Epidermal melanocyte (primary cell): ENCODE measurements around the gene RPS15.
"Not testable (repeated sequence)": the region's sequence is repeated elsewhere in the genome, so short reads cannot be mapped to it uniquely, and the experiment has no call there.

Experiments
- DNase-seq: peaks from one replicate; pipeline ENCODE4 v3.0.0; 2011; ENCODE audit warnings: low spot score; ENCODE audit not compliant: insufficient read length

RPS15 gene

DNA sequence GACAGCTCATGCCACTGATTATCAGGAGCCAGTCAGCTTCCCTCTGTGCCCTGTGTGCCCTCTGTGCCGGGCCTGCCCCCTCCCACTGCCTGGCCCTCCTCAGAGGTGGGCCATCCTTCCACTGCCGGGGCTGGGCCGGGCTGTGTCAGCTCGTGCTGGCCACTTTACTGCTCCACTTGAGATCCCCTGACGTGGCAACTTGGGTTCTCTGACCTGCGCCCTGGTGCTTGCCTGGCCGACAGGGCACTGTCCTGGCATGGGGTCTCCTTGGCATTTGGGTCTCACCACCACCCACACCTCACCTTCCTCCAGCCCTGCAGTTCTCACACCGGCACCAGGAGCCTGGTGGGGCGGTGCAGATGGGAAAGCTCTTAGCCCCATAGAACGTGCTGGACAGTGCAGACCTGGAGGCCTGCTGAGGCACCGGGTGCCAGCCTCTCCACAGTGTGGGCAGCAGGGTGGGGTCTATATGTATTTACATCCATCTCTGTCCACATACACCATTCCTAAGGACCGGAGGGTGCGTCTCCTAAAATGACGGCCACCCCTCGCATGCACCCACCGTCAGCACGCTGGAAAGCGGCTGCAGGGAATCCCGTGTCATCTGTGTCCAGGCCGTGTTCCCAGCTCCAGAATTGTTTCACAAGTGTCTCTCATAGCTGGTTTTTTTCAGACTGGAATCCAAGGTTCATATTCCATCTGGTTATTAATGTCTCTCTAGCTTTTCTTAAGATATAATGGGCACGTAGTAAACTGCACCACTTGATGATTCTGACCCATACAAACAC lies 19.1 kb upstream of the RPS15 start:
- DNase-seq, result no peak

DNA sequence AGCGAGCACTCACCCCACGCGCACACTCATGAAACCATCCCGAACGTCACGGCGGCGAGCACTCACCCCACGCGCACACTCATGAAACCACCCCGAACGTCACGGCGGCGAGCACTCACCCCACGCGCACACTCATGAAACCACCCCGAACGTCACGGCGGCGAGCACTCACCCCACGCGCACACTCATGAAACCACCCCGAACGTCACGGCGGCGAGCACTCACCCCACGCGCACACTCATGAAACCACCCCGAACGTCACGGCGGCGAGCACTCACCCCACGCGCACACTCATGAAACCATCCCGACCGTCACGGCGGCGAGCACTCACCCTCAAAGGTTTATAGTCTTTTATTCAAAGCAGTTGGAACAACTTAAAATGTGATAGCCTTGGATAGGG lies 18.1 kb upstream of the RPS15 start:
- DNase-seq, result not testable (repeated sequence)

DNA sequence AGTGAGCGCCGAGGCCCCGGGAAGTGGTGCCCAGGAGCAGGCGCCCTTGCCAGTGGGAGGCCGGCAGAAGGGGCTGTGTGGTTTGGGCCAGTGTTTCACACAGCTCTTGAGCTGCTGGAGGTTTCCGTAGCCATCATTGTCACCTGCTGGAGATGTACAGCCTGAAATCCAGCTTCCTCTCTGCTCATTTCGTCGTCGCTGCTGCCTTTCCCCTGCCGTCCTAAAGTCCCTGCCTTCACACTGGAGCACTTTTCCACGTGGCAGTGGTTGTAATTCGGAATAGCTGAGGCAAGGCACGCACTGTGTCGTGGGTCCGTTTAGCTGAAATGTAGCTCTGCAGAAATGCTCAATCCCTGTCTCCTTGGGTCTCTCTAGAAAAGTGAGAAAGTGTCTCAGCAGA lies 17.6 kb upstream of the RPS15 start:
- DNase-seq, result no peak

DNA sequence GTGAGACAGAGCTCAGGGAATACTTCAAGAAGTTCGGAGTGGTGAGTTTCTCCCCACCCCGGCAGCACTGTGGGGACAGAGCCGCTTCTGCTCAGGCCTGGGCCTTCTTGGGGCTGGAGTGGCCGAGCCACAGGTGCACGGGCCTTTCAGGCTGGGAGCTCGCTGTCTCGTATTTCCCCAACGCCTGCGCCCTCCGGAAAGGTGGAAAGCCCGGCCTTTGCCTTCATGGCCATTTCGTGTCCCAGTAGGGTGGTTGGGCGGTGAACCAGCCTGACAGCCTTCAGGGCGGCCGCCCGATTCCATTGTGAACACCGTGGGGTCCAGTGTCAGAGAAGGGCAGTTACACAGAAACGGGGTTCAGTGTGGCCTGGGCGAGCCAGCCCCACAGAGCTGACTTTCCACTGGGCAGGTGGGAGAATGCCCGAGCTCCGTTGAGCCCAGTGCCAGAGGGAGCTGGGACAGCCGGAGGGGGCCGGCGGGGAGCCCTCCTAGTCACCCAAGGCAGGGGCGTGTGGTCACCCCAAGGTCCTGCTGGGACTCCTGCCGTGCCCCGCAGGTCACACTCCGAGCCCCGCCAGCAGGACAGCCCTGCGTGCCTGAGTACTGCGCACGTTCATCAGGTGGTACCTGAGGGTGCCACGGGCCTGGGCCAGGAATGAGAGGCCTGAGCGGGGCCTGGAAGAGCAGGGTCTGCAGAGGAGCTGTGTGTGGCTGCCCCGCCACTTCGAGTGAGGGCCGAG lies 16.8 kb upstream of the RPS15 start:
- no peak for DNase-seq

DNA sequence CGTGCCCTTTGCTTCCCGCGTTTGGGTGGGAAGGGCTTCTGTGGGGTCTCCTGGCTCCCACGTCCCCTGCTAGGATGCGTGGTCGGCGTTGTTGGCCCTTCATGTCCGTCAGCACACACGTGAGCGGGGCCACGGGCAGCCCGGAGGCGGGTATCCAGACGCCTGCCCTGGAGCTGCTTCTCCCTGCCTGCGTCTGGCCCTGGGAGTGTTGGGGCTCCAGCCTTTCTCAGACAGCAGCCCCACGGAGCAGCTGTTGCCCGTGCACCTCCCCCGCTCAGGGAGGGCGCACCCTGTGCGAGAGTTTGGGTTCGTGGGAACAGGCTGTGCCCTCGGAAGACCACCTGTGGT lies 16.3 kb upstream of the RPS15 start:
- DNase-seq, result no peak

DNA sequence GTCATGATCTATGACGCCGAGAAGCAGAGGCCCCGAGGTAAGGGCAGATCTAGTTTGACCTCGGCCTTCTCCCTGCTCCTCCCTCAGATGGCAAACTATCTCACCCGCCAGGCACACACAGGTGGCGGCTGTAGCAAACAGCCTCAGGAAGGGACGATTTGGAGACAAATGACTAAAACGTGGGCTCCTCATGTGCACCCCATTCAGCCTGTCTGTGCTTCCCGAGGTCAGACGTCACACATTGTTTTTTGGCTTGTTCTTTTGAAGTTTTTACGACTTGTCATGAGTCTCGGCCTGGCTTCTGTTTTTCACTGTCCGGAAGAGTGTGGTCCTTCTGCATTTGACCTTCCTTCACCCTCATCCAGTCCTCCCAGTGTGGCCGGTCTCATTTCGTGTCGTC lies 15.8 kb upstream of the RPS15 start:
- no peak for DNase-seq

DNA sequence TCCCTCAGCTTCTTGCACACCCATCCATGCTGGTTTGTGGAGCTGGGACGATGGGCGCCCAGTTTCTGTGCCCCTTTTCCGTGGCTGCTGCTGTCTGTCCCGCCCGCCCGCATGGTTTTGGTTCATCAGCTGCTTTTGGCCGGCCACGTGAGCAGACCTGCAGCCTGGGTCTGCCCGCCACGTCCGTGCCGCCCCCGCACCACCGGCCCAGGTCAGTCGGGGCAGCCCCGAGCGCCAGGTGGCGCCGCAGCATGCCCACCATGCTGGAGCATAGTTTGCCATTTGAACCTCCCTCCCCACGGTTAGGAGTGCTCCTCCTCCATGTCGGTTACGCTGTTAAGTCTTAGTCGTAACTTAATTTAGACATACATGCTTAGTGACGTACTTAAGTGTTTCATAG lies 15.3 kb upstream of the RPS15 start:
- no peak for DNase-seq

DNA sequence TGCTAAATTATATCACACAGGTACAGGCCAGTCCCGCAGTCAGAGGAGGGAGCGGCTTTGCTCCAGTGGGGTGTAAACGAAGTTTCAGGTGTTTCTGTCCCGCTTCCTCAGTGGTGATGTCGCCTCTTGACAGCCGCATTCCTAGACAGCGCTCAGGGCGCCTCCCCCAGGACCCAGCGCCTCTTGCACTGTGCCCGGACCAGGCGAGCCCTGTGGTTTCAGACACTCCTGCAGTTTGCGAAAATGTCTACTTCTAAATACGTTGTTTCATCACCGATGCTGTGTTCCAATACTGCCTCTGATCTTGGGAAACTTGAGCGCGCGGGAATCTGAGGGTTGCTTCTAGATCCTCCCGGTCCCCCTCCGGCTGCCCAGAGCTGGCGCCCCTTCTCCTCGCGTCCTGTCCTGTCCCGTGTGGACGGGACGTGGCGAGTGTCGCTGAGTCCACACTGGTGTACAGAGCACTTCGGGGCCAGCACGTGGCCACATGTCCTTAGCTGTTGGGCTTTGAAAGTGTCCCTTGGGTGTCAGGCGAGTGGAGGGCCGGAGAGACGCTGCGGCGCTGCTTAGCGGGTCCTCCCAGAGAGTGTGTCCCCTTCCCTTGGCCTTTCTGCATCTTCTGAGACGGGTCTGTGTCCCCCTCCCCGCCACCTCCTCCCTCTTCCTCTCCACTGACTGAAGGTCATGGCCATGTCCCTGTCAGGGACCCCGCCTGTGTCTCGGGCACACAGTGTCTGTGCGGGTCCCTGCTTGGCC lies 14.6 kb upstream of the RPS15 start:
- DNase-seq, result no peak

DNA sequence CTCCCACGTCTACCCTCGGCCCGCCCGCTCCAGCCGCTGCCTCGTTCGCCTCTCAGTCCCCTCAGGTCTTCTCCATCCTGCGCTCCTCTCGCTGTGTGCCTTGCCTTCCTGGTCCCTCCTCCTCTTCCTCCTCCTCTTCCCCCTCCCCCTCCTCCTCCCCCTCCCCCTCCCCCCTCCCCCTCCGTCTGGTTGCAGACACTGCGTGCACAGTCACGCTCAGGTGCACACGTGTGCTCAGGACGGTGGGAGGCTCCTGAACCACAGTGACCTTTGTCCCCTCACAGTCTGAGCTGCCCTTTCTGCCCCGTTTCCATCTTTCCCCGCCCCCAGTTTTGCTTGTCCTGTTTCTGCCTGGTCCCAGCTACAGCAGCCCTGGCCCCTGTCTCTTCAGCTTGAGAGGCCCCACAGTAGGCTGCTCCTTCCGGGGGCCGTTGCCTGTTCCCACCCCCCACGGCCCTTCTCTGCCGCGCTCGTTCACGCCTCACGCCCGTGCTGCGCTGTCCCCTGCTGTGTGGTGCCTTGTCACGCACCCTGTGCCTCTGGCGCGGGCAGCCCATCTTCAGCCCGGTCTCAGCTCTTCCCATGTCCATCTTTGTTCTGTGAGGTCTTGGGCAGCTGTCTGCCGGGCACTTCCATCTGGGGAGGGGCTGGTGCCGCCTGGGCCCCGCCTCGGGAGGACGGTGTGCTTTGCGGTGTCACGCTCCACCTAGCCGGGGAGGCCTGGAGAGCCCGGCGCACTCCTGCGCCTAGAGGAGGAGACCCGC lies 13.8 kb upstream of the RPS15 start:
- no peak for DNase-seq

DNA sequence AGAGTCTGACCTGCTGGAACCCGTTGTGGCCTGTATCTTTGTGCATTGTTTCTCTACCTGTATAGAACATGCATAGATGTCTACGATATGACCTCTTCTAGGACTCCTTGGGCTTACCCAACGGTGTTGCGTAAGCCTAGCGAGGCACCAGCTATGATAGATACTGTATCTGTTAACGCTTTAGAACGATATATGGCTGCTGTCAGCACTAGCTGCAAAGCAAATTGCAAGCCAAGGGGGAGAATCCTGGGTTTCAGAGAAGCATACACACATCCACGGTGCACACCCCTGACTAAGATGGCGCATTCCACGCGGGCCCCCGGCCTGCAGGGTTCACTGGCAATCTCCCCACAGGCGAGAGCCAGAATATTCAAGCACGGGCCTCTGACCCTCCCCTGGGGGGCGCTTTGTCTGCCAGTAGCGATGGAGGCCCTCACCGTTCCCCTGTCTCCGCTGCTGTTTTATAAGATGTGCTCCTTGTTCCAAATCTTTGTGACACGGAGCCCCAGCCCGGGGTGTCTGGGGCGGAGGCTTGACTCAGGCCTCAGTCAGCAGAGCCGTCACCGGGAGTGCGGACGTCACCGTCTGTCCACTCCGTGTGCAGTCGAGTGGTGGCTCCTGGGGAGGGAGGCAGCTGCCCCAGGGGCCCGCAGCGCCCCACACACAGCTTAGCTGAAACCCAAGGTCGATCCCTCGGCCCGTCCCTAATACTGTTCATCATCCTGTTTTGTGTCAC lies 12.9 kb upstream of the RPS15 start:
- no peak for DNase-seq

DNA sequence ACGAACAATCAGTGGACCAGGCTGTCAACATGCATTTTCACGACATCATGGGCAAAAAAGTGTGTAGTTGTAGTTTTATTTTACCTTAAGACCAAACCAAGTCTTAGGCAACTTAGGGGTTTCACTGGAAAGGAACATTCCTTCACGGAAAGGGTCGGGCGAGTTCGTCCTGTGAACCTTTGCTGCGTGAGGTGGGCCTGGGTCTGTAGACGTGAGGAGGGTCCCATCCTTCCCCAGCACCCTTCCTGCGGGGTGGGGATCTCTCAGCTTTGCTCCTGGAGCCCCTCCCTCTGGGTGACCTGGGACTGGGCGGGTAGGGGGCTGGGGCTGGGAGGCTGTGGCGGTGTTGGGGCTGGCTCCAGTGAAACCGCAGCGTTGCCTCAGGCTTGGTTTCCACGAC lies 12.3 kb upstream of the RPS15 start:
- DNase-seq, result no peak

DNA sequence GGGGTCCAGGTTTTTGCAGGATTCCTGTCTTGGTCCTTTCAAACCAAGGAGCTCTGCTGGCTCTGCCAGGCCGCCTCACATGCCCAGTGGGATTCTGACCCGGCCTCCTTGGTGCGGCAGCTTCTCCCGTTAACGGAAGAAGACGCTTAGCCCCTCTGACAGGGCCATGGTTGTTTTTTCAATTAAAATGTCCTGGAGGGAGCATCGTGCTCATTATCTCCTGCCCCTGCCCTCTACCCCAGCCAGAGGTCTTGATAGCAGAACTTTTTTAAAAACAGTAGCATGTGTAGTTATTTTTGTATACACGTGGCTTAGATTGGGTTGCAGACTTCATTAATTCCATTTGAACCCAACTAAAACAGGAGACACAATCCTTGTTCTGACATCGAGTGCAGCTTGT lies 11.5 kb upstream of the RPS15 start:
- no peak for DNase-seq

DNA sequence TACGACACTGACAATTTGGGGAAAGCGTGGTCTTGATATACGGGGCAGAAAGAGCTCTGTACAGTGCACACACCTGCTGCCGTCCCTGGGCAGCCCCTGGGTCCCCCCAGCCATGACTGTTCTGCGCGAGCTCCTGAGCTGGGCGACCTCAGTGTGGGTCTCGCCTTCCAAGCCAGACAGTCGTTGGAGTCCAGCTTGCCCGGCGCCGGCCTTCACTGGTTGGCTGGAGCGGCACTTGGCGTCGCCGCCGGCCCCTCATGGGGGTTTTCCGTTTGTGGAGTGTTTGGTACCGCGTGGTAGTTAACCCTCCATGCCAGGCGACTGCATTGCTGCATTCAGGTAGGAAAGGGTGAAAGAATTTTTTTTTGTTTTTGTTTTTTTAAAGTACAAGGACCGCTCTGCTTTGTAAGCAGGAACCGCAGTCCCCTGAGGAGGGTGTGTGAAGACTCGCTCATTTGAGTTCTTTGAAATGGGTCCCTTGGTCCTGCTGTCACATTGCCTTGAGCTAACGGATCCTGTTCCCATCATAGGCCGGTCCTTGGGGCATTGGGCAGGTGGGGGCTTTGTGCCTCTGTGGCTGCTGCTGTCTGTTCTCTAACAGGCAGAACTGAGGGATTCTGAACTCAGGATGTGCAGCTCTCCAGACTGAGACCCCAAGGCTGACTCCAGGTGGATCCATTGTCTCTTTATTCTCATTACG lies 10.8 kb upstream of the RPS15 start:
- DNase-seq, result no peak

DNA sequence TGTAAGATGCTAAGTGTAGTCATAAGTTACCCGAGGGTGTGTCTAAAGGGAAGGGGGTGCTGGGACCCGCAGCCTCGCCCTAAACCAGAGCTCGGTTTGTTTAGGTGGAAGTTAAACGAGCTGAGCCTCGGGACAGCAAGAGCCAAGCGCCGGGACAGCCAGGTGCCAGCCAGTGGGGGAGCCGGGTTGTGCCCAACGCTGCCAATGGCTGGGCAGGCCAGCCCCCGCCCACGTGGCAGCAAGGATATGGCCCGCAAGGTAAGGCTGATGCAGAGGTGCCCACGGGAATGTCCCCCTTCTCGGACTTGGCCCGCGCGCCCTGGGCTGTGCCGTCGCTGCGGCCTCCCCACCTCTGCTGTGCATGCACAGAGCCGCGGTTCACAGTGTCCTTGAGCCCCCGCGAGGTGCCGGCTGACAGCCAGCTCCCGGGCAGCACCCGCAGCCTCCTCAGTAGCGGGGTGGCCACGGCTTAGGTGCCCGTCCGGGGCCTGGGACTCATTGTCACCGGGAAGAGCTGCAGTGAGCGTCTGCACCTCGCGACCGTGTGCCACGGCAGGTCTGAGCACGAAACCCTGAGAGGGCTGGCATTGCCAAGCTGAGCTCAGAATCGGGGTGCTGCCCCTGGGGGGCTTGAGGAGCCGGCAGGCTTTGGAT lies 9.3 kb upstream of the RPS15 start:
- no peak for DNase-seq

DNA sequence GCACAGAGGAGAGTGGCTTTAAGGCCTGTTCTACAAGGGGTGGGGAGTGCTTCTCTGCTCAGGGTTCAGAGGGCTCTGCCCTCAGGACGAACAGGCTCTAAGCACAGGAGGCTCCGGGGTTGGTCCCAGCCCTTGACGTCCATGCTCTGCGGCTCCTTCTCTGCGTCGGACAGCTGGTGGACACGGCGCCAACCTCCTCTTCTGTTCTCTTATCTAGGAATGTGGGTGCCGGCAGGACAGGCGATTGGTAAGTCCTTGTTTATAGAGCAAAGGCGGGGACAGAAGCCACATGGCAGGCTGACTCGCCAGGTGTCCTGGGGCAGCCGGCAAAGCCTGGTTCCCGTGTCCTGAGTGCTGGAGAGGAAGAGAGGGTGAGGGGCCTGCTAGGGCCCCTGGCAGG lies 8.4 kb upstream of the RPS15 start:
- DNase-seq, result no peak

DNA sequence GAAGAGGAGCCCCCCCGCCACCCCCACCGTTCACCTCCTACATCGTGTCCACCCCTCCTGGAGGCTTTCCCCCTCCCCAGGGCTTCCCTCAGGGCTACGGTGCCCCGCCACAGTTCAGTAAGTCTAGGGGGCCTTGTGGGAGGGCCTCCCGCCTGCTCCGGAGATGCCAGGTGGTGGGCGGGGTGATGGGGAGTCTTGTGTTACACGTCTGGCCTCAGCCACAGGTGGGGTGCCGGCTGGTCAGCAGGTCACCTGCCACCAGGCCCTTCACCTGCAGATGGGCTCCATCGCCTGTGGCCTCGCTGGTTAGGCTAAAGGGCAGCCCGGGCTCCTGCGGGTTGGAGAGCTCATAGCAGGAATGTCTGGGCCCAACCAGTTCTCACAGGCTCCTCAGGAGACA lies 8.0 kb upstream of the RPS15 start:
- DNase-seq, result no peak

DNA sequence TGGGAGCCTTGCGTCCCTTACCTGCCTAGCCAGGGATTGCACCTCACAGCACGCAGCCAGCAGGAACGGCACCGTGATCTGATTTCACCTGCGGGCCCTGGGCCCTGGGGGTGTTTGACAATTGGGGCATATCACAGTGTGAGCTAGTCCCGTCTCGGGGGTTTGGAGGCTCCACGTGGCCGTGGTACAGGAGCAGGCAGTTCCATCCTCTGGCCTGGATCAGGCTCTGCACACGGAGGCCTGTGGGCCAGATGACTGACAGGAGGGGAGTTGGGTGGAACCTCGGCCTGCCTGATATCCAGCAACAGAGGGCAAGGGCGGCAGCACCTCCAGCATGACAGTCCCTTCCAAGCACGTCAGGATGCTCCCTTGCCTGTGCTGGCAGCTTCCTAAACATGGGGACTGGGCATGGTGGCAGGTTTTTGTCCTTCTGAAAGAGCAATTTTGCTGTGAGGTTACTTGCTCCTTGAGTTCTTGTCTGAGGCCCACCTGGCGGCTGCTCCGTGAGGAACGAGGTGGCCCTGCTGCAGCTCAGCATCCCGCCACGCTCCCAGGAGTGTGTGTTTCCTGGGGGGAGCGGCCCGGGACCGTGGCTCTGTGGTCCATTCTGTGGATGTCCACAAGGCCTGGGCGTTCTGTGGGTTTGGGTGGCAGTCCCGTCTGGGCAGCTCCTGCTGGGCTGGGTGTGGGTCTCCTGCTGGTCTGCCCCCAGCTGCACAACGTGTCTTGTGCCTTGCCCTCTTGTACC lies 6.3 kb upstream of the RPS15 start:
- no peak for DNase-seq

DNA sequence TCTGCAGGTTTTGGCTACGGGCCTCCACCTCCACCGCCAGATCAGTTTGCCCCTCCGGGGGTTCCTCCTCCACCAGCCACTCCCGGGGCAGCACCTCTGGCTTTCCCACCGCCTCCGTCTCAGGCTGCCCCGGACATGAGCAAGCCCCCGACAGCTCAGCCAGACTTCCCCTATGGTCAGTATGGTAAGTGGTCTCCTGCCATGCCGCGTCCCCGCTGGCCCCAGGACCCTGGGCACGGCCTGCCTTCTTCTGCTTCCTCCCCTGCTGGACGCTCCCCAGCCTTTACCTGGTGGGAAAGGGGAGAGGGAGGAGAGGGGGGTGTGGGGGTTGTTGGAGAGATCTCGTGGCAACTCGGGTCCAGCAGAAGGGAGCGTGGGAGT lies 5.7 kb upstream of the RPS15 start:
- no peak for DNase-seq
